SH-SY5Y (cell line): ENCODE data around the gene MYO1F.

Experiments used
- GATA2 ChIP-seq: IDR thresholded peaks from 2 replicates; pipeline ENCODE4 v1.6.1; 2011; ENCODE audit warnings: mild to moderate bottlenecking, low read depth, low read length
- GATA3 ChIP-seq: IDR thresholded peaks from 2 replicates; pipeline ENCODE4 v1.6.1; 2011; ENCODE audit warnings: low read depth, mild to moderate bottlenecking, low read length, moderate library complexity

- TF ChIP-seq GATA3: no peak
- TF ChIP-seq GATA2: peak; percentile 62; the same call in 1 of the 2 replicates
These were observed 3.6 kb upstream of the MYO1F start for GRCh38 chr19:8580710-8581281.
